Heart left ventricle (tissue), 13 donors: ENCODE data around the gene CLEC2L.

Experiments used
- POLR2A ChIP-seq, 2 donors: fragments of 450-650 bp; IDR thresholded peaks; one replicate each; pipeline ENCODE4 v1.6.1; 2017; ENCODE audit warnings: antibody characterized with exemption in 2 of 2, mild to moderate bottlenecking in 2 of 2, moderate library complexity in 2 of 2
- TF ChIP-seq, protein P1 (sequence below), 12 donors: fragments of 200-600 bp; sonication (generic) in 4 of 12; IDR thresholded peaks; one replicate each; pipeline versions ENCODE4 v1.5.0 to v1.8.0; 2018 to 2022; ENCODE audit warnings: antibody characterized with exemption in 12 of 12, mild to moderate bottlenecking in 5 of 12
- donor health status: ischemic (EF 13 %, LVEDD 7.1; RV severe dilation, severe dysfunction).
- donor health status: DM: no; HTN: yes; CAD: no.
- donor health status: DM: no; HTN: no; CAD: no.
- donor health status: ischemic (EF 25% LVEDD 6.9; RV normal size, moderate dysfunction).
- donor health status: ischemic (EF 25% LVEDD 5.7; RV mildly dilated, moderate dysfunction).
- donor health status: ischemic (EF 35%, LVEDD 5.7; RV mildly dilated, moderate dysfunction).
- donor health status: nonischemic (EF 11% LVEDD 7.7; RV severe dilation, severe dysfunction).
- donor health status: DM: yes; HTN: yes; CAD: no.
- donor health status: PGD.
- donor health status: ischemic (EF 29% LVEDD 5.4; RV normal size, mild dysfunction).
- donor health status: nonischemic (EF 23%, LVEDD 6.1; RV moderate dilation, normal function).

DNA sequence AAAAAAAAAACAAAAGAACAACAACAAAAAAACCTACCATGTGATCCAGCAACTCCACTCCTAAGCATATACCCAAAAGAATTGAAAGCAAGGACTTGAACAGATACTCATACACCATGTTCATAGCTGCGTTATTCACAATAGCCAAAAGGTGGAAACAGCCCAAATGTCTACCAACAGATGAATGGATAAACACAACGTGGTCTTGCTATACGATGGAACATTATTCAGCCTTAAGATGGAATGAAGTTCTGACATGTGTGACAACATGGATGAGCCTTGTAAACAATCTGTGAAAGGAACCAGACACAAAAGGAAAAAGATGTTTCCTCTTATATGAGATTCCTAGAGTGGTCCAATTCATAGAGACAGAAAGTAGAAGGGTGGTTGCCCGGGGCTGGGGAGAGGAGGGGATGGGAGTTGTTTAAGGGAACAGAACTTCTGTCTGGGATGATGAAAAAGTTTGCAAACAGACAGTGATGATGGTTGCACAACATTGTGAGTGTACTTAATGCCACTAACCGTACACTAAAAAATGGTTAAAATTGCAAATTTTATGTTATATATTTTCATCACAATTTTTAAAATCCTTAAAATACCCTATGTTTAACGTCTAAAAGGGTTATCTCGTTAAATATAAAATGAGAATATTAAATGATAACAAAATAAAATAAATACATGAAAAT is 11.6 kb downstream of the CLEC2L start:
- no peak for TF ChIP-seq POLR2A (IDR thresholded peaks at IDR 0.05)
- TF ChIP-seq, protein P1, sequence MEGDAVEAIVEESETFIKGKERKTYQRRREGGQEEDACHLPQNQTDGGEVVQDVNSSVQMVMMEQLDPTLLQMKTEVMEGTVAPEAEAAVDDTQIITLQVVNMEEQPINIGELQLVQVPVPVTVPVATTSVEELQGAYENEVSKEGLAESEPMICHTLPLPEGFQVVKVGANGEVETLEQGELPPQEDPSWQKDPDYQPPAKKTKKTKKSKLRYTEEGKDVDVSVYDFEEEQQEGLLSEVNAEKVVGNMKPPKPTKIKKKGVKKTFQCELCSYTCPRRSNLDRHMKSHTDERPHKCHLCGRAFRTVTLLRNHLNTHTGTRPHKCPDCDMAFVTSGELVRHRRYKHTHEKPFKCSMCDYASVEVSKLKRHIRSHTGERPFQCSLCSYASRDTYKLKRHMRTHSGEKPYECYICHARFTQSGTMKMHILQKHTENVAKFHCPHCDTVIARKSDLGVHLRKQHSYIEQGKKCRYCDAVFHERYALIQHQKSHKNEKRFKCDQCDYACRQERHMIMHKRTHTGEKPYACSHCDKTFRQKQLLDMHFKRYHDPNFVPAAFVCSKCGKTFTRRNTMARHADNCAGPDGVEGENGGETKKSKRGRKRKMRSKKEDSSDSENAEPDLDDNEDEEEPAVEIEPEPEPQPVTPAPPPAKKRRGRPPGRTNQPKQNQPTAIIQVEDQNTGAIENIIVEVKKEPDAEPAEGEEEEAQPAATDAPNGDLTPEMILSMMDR (IDR thresholded peaks at IDR 0.05): no peak
